Measurements from ENCODE around the gene RAP2A. TPM values are rescaled to one million over a fixed set of nuclear protein-coding genes. Genes with fewer than 3 reads are reported as not detected.

The RAP2A gene
- total RNA-seq, 1 donor, result 32.8 TPM

- DNase-seq (ENCODE audit: low read depth), result peak; percentile 64
- H3K4me3 ChIP-seq (ENCODE audit: low read depth, low read length), result no peak overlapping the region
- TF ChIP-seq CTCF (IDR thresholded peaks at IDR 0.05; ENCODE audit: insufficient read depth, low read depth, low read length), result no peak
Measured at GRCh38 chr13:97502706-97503105, 68.7 kb downstream of the RAP2A start.

GRCh38 chr13:97505017-97505416 lies 71.0 kb downstream of the RAP2A start:
- DNase-seq (ENCODE audit: low read depth), result no peak
- TF ChIP-seq CTCF (IDR thresholded peaks at IDR 0.05; ENCODE audit: insufficient read depth, low read depth, low read length), result no peak
- no peak overlapping the region for H3K4me3 ChIP-seq (ENCODE audit: low read depth, low read length)

GRCh38 chr13:97506511-97506910 lies 72.5 kb downstream of the RAP2A start:
- no peak for TF ChIP-seq CTCF (IDR thresholded peaks at IDR 0.05; ENCODE audit: insufficient read depth, low read depth, low read length)
- DNase-seq (ENCODE audit: low read depth), result peak; percentile 91
- H3K4me3 ChIP-seq (ENCODE audit: low read depth, low read length), result no peak overlapping the region

- H3K4me3 ChIP-seq (ENCODE audit: low read depth, low read length), result no peak overlapping the region
- peak; percentile 31 for TF ChIP-seq CTCF (IDR thresholded peaks at IDR 0.05; ENCODE audit: insufficient read depth, low read depth, low read length)
- peak; percentile 19 for DNase-seq (ENCODE audit: low read depth)
Measured at GRCh38 chr13:97512732-97513131, 78.8 kb downstream of the RAP2A start.

- H3K4me3 ChIP-seq (ENCODE audit: low read depth, low read length), result no peak overlapping the region
- DNase-seq (ENCODE audit: low read depth), result no peak
- TF ChIP-seq CTCF (IDR thresholded peaks at IDR 0.05; ENCODE audit: insufficient read depth, low read depth, low read length), result no peak
Measured at GRCh38 chr13:97515643-97516042, 81.7 kb downstream of the RAP2A start.

- no peak for DNase-seq (ENCODE audit: low read depth)
- H3K4me3 ChIP-seq (ENCODE audit: low read depth, low read length), result no peak overlapping the region
Measured at GRCh38 chr13:97517967-97518366, 84.0 kb downstream of the RAP2A start.

More at GRCh38 chr13:97517967-97518366, 84.0 kb downstream of the RAP2A start:
- no peak for TF ChIP-seq CTCF (IDR thresholded peaks at IDR 0.05; ENCODE audit: insufficient read depth, low read depth, low read length)

Small RNA genes within 50 kb of the gene (small RNA-seq; reads per million reads assigned to genes)
- gene AL442067.1, result not detected

Other genes with a start within 250 kb of the RAP2A start
- 70.5 and 120 TPM in 2 replicates for gene MBNL2, start 211.8 kb upstream of the RAP2A start, total RNA-seq